ENCODE data around the gene SAMM50.

- TF ChIP-seq POLR2A (IDR thresholded peaks at IDR 0.05; ENCODE audit: low read depth, low read length) (no peak), POLR2AphosphoS5 (IDR thresholded peaks at IDR 0.05; ENCODE audit: low read depth, low read length) (no peak), TAF1 (IDR thresholded peaks at IDR 0.05; ENCODE audit: borderline replicate concordance, low read depth, low read length) (no peak)
Measured at GRCh38 chr22:44018594-44018993, 63.4 kb downstream of the SAMM50 start.
